RPMI7951 (cell line): Measurements from ENCODE around the gene SMPD3. TPM values are rescaled to one million over a fixed set of nuclear protein-coding genes. Genes with fewer than 3 reads are reported as not detected.

ENCODE experiments used
- DNase-seq: peaks from one replicate; pipeline ENCODE4 v3.0.0-alpha.2; 2012; ENCODE audit warnings: low read depth
- total RNA-seq: library from RNA; depleted of rRNA; stranded (reverse); fragments of >200 nt; shearing (Covaris generic); gene quantifications from 2 replicates; pipeline ENCODE4 v1.2.3, GENCODE V29; 2014

Gene SMPD3
- total RNA-seq, 1 experiment from 2014 or later, result 0.12 TPM

DNA sequence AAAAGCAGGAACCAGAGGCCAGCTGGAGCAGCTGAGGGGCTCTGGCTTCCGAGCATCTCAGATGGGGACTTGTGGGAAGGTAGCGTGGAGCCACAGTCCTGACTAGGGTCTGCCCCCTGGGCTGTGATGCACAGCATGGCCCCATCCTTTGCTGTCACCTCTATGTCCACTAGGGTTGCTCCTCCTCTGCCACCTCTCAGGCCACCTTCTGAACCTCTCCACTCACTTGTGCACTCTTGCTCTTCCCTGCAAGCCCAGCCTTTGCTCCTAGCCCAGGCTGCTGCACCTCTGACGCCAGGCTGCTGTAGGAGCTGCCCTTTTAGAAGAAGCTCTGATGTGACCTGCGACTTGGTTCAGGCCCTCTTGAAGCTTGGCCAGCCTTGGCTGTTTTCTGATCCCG, 24.3 kb upstream of the SMPD3 start:
- DNase-seq, result no peak

GRCh38 chr16:68470461-68471150, 22.3 kb upstream of the SMPD3 start:
- DNase-seq, result no peak

DNA sequence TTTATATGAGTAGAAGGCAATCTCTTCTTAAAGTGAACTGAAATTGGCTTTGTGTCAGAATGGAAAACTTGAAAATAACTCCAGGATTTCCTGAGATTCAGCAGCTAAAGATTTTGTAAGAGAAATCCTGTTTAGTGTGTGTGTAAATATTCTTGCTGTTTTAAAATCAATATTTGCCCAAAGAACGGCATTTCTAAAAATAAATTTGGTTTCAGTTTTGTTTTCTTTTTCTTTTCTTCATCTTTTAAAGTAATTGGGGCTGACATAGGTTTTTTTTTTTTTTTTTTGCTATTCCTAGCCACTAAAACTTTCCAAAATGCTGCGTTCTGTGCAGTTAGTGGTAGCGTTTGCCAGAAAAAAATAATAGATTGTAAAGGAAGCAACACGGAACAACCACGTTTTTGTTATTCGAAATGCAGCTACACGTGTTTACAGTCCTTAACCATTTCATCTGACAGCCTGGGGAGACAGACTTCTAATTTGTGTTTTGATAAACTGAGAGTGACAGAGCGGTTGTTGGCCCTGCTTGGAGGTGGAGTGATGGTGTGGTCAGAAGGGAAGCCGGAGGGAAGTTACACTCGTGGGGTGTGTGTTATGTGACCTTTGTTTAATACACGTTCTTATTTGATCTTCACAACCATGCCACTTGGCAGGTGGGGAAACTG, 21.6 kb upstream of the SMPD3 start:
- no peak for DNase-seq

GRCh38 chr16:68468842-68469241, 20.5 kb upstream of the SMPD3 start:
- DNase-seq, result no peak

DNA sequence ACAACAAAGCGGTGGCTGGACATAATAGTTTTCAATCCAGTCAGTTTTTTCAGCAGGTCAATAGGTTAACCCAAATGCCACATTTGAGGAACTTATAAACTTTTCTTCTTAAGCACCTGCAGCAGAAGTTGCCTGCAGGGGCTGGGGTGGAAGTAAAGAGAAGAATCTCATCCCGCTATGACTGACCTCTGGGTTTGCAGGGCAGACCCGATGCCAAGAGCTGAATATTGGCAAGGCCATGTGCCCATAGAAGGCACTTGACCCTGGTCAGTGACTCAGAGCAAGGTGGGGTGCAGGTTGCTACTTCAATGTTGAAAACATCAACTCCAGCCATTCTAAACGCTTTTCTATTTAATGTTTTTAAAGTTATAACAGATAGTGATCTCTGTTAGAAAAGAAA, 17.9 kb upstream of the SMPD3 start:
- no peak for DNase-seq

- DNase-seq, result no peak
Observed at GRCh38 chr16:68463904-68464303, 15.6 kb upstream of the SMPD3 start.

GRCh38 chr16:68460067-68460466, 11.8 kb upstream of the SMPD3 start:
- DNase-seq, result no peak

GRCh38 chr16:68459457-68459856, 11.1 kb upstream of the SMPD3 start:
- DNase-seq, result no peak

DNA sequence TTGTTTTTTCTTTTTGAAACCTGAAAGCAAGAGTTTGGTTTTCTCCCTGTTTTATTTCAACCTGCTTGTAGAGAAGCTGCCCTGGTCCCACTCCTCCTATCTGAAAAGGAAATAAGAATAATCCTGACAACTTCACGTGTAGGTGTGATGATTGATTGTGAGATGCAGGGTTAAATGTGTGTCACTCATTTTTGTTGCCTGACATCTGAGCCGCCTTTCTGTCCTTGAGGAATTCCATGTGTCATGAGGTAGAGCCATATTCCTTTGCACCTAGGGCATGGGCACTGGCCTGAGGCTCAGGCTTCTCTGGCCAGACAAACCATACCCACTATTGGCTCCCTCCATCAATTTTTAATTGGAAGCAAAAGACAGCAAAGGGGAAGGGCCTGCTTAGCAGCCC, 10.2 kb upstream of the SMPD3 start:
- DNase-seq, result no peak

GRCh38 chr16:68458101-68458500, 9.8 kb upstream of the SMPD3 start:
- DNase-seq, result no peak

DNA sequence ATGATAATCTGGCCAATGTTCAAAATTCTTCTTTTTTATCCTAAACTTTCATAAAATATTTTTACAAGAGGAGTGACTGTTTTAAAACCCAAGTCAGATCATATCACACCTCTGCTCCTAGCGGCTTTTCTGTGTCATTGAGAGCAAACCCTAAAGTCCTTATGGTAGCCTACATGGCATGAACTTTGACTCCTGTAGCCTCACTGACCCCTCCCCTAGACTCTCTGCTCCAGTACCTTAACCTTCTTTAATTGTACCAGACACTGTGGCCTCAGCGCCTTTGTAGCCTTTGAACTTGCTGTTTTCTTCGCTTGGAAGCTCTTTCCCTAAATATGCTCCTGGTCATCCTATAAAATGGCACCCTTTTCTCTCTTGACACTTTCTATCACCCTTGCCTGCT, 7.3 kb upstream of the SMPD3 start:
- DNase-seq, result no peak

DNA sequence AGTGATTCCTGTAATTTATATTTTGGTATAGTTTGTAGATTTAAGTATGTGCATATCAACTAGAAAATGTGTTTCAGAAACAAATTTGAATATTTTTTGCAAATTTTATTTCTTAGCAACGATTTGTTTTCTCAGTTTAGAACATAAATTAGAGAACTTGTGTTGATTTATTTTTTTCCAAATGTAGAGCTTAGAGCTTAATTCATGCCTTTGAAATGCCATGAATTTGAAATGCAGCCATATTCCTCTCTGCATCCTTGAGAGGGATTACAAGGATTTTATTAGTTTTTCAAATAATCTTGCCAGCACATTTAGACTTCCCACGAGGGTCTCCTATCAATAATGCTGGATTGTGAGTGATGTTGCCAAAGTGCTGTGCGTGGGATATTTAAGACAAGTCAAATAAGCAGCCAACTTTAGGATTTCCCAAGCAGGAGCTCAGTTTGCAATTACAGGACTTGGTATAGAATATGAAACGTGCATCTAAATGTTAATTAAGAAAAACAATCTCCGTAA, 6.7 kb upstream of the SMPD3 start:
- no peak for DNase-seq

DNA sequence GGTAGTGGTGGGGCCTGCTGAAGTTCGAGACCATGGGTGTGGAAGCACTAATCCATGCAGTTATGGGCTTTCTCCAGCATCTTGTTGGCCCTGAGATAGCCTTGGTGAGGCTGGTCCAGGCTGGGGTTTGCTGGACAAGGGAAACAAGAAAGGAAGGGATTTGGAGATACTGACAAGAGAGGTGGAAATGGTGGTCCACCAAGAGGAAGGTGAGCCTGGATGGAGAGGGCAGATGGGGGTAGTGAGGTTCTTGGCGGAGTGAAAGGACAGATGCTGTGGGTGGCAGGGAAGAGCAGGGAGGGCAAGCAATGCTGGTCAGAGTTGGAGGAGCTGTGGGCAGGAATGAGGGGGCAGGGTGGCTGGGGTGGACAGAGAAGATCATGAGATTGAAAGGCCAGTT, 5.5 kb upstream of the SMPD3 start:
- no peak for DNase-seq

DNA sequence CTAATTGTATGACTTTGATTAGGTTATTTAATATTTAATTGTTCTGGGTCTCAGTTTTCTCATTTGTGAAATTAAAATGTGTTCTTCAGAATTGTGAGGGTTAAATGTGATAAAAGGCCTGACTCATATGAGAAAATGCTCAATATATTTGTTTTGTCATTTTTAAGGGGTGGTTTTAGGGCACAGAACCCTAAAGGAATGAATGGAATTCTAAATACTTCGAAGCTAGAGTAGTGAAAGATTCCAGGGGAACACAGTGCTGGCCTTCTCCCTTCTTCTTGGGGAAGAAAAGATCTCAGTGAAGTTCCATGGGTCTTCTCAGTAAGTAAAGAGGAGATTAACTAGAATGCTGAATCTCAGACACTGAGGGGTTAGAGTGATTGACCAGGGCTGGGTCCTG, 3.9 kb upstream of the SMPD3 start:
- no peak for DNase-seq

DNA sequence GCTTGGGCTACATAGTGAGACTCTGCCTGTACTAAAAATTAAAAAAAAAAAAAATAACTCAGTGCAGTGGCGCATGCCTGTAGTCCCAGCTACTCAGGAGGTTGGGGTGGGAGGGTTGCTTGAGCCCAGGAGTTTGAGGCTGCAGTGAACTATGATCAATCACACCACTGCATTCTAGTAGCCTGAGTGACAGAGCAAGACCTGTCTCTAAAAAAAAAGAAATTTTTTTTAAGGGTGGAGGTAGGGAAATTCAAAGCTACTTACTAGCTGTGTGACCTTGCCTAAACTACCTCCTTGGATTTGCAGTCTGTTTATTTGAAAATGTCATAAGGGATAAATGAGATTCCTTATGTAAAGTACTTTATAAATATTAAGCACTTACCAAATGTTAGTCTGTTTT, 3.4 kb upstream of the SMPD3 start:
- no peak for DNase-seq

DNA sequence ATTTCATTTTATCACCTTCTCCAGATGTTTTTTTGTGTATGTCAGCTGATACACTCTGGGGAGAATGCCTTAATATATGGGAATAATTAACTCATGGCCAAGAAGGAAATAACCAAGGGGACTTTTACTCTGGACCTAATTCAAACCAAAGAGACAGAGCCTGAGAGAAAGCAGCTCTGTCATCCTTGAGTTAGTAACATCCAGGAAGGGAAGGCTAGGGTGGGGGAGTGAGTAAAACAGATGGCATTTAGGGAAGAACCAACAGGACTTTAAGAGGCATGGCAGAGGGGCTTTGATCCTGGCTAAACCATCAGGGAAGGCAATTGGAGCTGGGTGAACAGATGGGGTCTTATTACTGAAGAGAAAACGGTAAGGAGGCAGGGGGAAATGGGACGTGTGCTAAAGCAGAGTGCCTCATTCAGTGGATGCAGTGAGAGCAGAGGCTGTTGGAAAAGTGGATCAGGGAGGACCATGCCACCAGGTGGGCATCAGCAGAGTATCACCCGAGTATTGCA, 2.5 kb upstream of the SMPD3 start:
- DNase-seq, result no peak

- DNase-seq, result no peak
Observed at GRCh38 chr16:68447653-68448359, 502 bp downstream of the SMPD3 start.

- no peak for DNase-seq
Observed at GRCh38 chr16:68446681-68447652, 1.3 kb downstream of the SMPD3 start.

GRCh38 chr16:68445458-68445857, 2.9 kb downstream of the SMPD3 start:
- DNase-seq, result peak; percentile 40

DNA sequence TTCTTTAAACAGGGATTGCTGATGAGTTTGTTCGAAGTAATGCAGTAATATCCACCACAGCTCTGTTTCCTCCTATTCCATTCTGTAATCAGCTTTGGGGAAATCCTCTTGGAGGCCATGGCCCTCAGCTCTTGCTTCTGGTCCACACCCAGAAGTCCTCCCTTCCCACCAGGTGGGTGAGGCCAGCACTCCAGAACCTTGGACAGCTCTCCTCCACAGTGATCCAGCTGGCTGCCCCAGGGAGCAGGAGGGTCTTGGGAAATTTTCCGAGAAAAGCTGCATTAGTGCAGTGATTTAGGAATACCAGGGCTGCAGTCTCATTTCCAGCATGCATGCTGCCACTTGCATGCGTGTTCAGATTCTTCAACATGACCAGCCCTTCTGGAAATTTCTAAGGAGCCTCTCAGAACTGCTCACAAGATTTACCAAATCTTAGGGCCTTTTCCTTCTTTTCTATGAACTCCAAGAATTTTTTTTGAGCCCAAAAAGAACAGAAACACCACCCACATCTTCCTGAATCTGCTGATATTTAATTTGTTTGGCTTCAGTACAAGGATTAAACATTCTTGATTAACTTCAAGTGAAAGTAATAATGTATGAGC, 4.2 kb downstream of the SMPD3 start:
- peak; percentile 40 for DNase-seq

DNA sequence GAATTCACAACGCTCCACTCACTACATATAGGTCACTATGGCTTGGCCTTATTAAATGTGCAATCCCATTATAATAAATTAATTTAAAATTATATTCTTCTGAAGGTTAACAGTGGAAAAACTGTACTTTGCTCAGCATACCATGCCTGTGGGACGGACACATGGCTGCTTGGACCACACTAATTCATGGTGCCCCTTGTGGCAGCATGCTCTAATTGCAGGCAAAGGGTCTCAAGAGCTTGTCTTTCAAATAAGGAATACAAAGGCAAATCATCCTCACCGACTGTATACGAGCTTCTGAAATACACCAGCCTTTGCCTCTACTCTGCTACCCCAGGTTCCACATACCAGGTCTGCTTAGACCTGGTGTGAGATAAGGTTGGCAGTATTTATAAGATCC, 11.7 kb downstream of the SMPD3 start:
- peak; percentile 3 for DNase-seq
